Measurements from ENCODE around the gene TNNC1. TPM values are rescaled to one million over a fixed set of nuclear protein-coding genes. Genes with fewer than 3 reads are reported as not detected.

Gene TNNC1
- total and polyA plus RNA-seq, 2 donors (not counting 1 experiment from before 2014, with no cell fraction given), result 0.33 to 0.69 TPM

DNA sequence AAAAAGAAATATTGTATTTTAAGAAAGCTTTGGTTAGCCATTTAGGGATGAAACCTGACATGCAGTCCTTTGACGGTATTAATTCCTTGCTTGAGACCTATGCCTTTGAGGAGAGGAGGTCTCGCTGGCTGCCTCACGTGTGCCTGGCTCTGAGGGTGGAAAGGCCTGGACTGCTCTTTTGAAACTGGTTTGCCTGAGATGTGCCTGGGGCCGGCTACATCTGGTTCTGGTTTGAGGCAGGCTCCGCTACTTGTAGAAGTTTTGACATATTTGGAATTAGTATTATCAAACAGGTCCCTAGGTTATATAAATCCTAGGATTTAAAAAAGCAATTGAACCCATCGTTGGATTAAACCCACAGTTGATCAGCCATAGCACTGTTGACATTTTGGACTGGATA lies 8.0 kb upstream of the TNNC1 start:
- DNase-seq (ENCODE audit: low read depth in 2 of 2), result no peak
- Histone ChIP-seq H2AFZ (ENCODE audit: low read length) (no peak overlapping the region), H4K20me1 (ENCODE audit: control insufficient read depth, extremely low read depth, insufficient read depth, low read length) (no peaks in the 10 kb centered on the region), H3K27ac (ENCODE audit: insufficient read depth, low read length) (no peak overlapping the region), H3K4me1 (ENCODE audit: control insufficient read depth, extremely low read depth, insufficient read depth, low read length) (peaks cover 6% of the 10 kb centered on the region), H3K9me3 (ENCODE audit: control insufficient read depth, insufficient read depth, low read depth, low read length) (no peaks in the 10 kb centered on the region), H3K36me3 (ENCODE audit: control insufficient read depth, insufficient read depth, low read length) (peaks cover 9% of the 10 kb centered on the region), H3K4me3 (replicated peaks in 1 of 4; ENCODE audit: control extremely low read depth in 1 of 4, insufficient read depth in 1 of 4, low read depth in 3 of 4, low read length in 4 of 4) (no peak overlapping the region), H3K79me2 (ENCODE audit: control insufficient read depth, insufficient read depth, low read length) (peaks cover 17% of the 10 kb centered on the region), H3K4me2 (ENCODE audit: extremely low read depth, insufficient read depth, low read length) (no peak overlapping the region), H3K27me3 (ENCODE audit: control insufficient read depth, insufficient read depth, low read length) (no peaks in the 10 kb centered on the region), H3K9ac (ENCODE audit: insufficient read depth, low read length) (no peak overlapping the region)
- TF ChIP-seq, protein P1, sequence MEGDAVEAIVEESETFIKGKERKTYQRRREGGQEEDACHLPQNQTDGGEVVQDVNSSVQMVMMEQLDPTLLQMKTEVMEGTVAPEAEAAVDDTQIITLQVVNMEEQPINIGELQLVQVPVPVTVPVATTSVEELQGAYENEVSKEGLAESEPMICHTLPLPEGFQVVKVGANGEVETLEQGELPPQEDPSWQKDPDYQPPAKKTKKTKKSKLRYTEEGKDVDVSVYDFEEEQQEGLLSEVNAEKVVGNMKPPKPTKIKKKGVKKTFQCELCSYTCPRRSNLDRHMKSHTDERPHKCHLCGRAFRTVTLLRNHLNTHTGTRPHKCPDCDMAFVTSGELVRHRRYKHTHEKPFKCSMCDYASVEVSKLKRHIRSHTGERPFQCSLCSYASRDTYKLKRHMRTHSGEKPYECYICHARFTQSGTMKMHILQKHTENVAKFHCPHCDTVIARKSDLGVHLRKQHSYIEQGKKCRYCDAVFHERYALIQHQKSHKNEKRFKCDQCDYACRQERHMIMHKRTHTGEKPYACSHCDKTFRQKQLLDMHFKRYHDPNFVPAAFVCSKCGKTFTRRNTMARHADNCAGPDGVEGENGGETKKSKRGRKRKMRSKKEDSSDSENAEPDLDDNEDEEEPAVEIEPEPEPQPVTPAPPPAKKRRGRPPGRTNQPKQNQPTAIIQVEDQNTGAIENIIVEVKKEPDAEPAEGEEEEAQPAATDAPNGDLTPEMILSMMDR (conservative IDR thresholded peaks at IDR 0.05 in 1 of 2, IDR thresholded peaks at IDR 0.05 in 1 of 2; ENCODE audit: low read depth in 1 of 2, low read length in 2 of 2), result no peak
- no peak for TF ChIP-seq EZH2 (IDR thresholded peaks at IDR 0.05; ENCODE audit: low read length, missing control alignments)

DNA sequence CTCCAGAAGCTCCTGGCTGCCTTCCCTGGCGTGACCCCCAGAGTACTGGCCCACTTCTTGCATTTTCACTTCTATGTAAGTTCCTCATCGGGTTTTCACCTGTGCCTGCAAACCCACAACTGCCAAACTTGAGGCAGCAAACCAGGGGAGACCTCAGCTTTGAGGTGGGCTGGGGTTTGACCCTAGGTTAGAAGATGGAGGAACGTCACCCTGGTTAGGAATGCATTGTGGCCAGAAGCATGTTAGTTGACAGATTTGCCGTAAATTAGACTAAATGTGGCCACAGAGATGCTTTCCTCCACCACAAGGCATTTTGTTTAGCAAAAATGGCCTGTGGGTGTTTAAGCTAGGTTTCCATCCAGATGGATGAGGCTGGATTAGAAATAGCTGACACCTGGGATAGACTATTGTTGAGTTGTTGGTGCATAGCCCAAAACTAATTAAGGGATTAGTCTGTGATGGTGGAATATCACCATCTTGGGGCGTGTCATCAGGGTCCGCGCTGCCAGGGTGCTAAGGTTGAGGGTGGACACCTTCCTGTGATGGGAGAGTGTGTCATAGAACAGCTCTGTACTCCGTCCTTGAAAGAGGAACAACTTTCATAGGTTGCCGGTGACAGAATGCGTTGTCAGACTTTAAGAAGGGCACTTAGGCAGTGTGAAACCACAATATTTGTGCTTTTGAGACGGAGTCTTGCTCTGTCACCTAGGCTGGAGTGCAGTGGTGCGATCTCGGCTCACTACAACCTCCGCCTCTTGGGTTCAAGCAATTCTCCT lies 5.1 kb upstream of the TNNC1 start:
- Histone ChIP-seq H4K20me1 (ENCODE audit: control insufficient read depth, extremely low read depth, insufficient read depth, low read length) (no peaks in the 10 kb centered on the region), H3K27me3 (ENCODE audit: control insufficient read depth, insufficient read depth, low read length) (no peaks in the 10 kb centered on the region), H3K27ac (ENCODE audit: insufficient read depth, low read length) (no peak overlapping the region), H2AFZ (ENCODE audit: low read length) (no peak overlapping the region), H3K36me3 (ENCODE audit: control insufficient read depth, insufficient read depth, low read length) (peaks cover 9% of the 10 kb centered on the region), H3K4me1 (ENCODE audit: control insufficient read depth, extremely low read depth, insufficient read depth, low read length) (peaks cover 7% of the 10 kb centered on the region), H3K9me3 (ENCODE audit: control insufficient read depth, insufficient read depth, low read depth, low read length) (no peaks in the 10 kb centered on the region), H3K4me3 (replicated peaks in 1 of 4; ENCODE audit: control extremely low read depth in 1 of 4, insufficient read depth in 1 of 4, low read depth in 3 of 4, low read length in 4 of 4) (no peak overlapping the region), H3K4me2 (ENCODE audit: extremely low read depth, insufficient read depth, low read length) (no peak overlapping the region), H3K9ac (ENCODE audit: insufficient read depth, low read length) (no peak overlapping the region), H3K79me2 (ENCODE audit: control insufficient read depth, insufficient read depth, low read length) (peaks cover 24% of the 10 kb centered on the region)
- TF ChIP-seq, protein P1 (conservative IDR thresholded peaks at IDR 0.05 in 1 of 2, IDR thresholded peaks at IDR 0.05 in 1 of 2; ENCODE audit: low read depth in 1 of 2, low read length in 2 of 2), result no peak
- no peak for TF ChIP-seq EZH2 (IDR thresholded peaks at IDR 0.05; ENCODE audit: low read length, missing control alignments)
- DNase-seq (ENCODE audit: low read depth in 2 of 2), result no peak

DNA sequence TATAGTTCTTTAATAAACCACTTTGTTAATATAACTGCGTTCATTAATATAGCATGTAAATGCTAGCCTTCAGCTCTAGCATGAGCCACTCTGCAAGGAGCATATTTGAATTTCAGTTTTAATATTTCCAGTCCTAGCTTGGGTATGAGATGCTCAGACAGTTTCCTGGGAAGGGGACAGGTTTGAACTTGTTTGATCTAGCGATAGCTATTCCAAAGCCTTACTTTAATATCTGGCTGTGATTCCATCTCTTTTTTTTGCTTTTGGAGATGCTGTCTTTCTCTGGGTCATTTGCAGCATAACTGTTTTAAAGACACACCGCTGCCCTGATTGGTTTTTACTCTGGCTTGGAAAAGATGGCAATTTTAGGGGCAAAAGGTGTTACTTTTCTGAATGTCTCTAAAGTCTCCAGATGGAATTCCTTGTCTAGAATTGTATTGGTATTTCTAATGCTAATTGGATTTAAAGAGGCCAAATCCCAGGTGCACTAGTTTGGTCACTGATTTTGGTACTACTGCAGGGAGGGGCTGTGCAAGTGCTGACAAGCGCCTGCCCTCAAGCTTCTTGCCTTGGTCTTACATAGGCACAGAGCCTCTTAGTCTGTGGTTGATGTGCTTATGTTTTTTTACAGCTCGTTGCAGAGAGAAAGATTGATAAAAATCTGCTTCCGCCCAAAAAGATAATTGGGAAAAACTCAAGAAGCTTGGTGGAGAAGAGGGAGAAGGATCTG lies 4.4 kb upstream of the TNNC1 start:
- no peak for DNase-seq (ENCODE audit: low read depth in 2 of 2)
- H4K20me1 ChIP-seq (ENCODE audit: control insufficient read depth, extremely low read depth, insufficient read depth, low read length), result no peaks in the 10 kb centered on the region
- H3K27me3 ChIP-seq (ENCODE audit: control insufficient read depth, insufficient read depth, low read length), result no peaks in the 10 kb centered on the region
- H3K9ac ChIP-seq (ENCODE audit: insufficient read depth, low read length), result no peak overlapping the region
- peaks cover 9% of the 10 kb centered on the region for H3K36me3 ChIP-seq (ENCODE audit: control insufficient read depth, insufficient read depth, low read length)
- H3K4me1 ChIP-seq (ENCODE audit: control insufficient read depth, extremely low read depth, insufficient read depth, low read length), result peaks cover 7% of the 10 kb centered on the region
- no peak for TF ChIP-seq EZH2 (IDR thresholded peaks at IDR 0.05; ENCODE audit: low read length, missing control alignments)
- TF ChIP-seq, protein P1 (conservative IDR thresholded peaks at IDR 0.05 in 1 of 2, IDR thresholded peaks at IDR 0.05 in 1 of 2; ENCODE audit: low read depth in 1 of 2, low read length in 2 of 2), result no peak
- no peak overlapping the region for H3K4me2 ChIP-seq (ENCODE audit: extremely low read depth, insufficient read depth, low read length)
- H3K27ac ChIP-seq (ENCODE audit: insufficient read depth, low read length), result no peak overlapping the region
- H3K79me2 ChIP-seq (ENCODE audit: control insufficient read depth, insufficient read depth, low read length), result peaks cover 22% of the 10 kb centered on the region
- no peaks in the 10 kb centered on the region for H3K9me3 ChIP-seq (ENCODE audit: control insufficient read depth, insufficient read depth, low read depth, low read length)
- H3K4me3 ChIP-seq (replicated peaks in 1 of 4; ENCODE audit: control extremely low read depth in 1 of 4, insufficient read depth in 1 of 4, low read depth in 3 of 4, low read length in 4 of 4), result no peak overlapping the region
- no peak overlapping the region for H2AFZ ChIP-seq (ENCODE audit: low read length)
